Duodenal mucosa (tissue), 2 donors: ENCODE results near the gene KRTAP10-5.
"Not testable (repeated sequence)": the region's sequence is repeated elsewhere in the genome, so short reads cannot be mapped to it uniquely, and the experiment has no call there.

Experiments
- H3K27ac ChIP-seq: one replicate; pipeline ENCODE4 v1.7.0; 2013; ENCODE audit warnings: low read depth, low read length
- H3K27me3 ChIP-seq, 2 donors: one replicate each; pipeline ENCODE4 v1.7.0; 2013; ENCODE audit warnings: low read length in 2 of 2, control low read depth in 1 of 2; ENCODE audit not compliant: insufficient read depth in 2 of 2, control insufficient read depth in 1 of 2
- H3K36me3 ChIP-seq, 2 donors: one replicate each; pipeline ENCODE4 v1.7.0; 2013; ENCODE audit warnings: low read length in 2 of 2, control low read depth in 1 of 2; ENCODE audit not compliant: insufficient read depth in 2 of 2, control insufficient read depth in 1 of 2
- H3K4me1 ChIP-seq, 2 donors: one replicate each; pipeline ENCODE4 v1.7.0; 2013; ENCODE audit warnings: low read length in 2 of 2, control low read depth in 1 of 2; ENCODE audit not compliant: insufficient read depth in 2 of 2, control insufficient read depth in 1 of 2
- H3K4me3 ChIP-seq, 2 donors: one replicate each; pipeline ENCODE4 v1.7.0; 2013; ENCODE audit warnings: low read length in 2 of 2, low read depth in 1 of 2
- H3K9ac ChIP-seq, 2 donors: one replicate each; pipeline ENCODE4 v1.7.0; 2013; ENCODE audit warnings: low read length in 2 of 2, low read depth in 1 of 2
- H3K9me3 ChIP-seq, 2 donors: one replicate each; pipeline ENCODE4 v1.7.0; 2013; ENCODE audit warnings: low read length in 2 of 2, control low read depth in 1 of 2; ENCODE audit not compliant: control insufficient read depth in 1 of 2

KRTAP10-5 gene

DNA sequence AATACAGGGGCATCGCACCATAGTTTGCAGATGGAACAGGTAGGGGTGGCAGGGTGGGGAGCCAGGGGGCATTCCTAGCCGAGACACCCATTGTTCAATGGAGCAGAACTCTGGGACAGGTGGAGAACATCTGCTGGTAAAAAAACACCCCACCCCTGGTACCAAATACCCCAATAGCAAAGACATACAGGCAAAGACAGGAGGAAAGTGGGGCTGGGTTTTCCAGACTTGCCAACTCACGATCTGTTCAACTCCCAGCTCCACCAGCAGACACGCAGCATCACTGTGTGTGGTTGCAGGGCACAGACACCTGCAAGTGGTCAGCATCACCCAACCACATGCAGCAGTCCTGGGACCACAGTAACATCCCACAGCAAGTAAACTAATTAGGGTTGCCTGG is 31.1 kb upstream of the KRTAP10-5 start:
- Histone ChIP-seq H3K4me3 (no peak overlapping the region), H3K27ac (no peak overlapping the region), H3K27me3 (no peaks in the 10 kb centered on the region), H3K9me3 (peaks cover 5 to 7% of the 10 kb centered on the region in 2 donors), H3K9ac (no peak overlapping the region), H3K4me1 (no peaks in the 10 kb centered on the region), H3K36me3 (no peaks in the 10 kb centered on the region)

DNA sequence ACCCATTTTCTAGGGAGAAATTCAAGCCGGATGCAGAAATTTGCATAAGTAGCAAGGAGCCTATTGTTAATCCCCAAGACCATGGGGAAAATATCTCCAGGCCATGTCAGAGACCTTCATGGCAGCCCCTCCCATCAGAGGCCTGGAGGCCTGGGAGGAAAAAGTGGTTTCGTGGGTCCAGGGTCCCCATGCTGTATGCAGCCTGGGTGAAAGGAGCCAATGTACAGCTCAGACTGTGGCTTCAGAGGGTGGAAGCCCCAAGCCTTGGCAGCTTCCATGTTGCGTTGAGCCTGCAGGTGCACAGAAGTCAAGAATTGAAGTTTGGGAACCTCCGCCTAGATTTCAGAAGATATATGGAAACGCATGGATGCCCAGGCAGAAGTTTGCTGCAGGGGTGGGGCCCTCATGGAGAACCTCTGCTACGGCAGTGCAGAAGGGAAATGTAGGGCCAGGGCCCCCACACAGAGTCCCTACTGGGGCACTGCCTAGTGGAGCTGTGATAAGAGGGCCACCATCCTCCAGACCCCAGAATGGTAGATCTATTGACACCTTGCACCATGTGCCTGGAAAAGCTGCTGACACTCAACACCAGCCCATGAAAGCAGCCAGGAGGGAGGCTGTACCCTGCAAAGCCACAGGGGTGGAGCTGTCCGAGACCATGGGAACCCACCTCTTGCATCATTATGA is 29.9 kb upstream of the KRTAP10-5 start:
- H3K9me3 ChIP-seq, H3K4me3 ChIP-seq, H3K36me3 ChIP-seq, H3K4me1 ChIP-seq, H3K27ac ChIP-seq, H3K27me3 ChIP-seq, H3K9ac ChIP-seq: not testable (repeated sequence)

DNA sequence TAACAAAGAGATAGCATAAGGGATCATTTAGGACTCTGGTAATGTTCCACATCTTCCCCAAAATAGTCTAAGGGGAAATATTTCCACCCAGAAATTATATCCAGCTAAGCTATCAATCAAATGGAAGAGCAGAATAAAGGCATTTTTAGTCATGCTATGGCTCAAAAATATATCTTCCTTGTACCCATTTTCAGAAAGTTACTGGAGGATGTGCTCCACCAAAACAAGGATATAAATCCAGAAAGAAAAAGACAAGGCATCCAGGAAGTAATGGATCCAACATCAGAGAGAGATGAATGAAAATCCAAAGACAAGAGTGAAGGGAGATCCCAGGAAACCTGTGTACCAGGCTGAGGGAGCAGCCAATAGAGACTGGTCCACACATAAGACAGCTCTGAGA is 28.8 kb upstream of the KRTAP10-5 start:
- no peaks in the 10 kb centered on the region for H3K4me1 ChIP-seq
- no peak overlapping the region for H3K27ac ChIP-seq
- H3K36me3 ChIP-seq: no peaks in the 10 kb centered on the region
- H3K27me3 ChIP-seq: no peaks in the 10 kb centered on the region
- peaks cover 5 to 7% of the 10 kb centered on the region in 2 donors for H3K9me3 ChIP-seq
- no peak overlapping the region for H3K9ac ChIP-seq
- H3K4me3 ChIP-seq: no peak overlapping the region

DNA sequence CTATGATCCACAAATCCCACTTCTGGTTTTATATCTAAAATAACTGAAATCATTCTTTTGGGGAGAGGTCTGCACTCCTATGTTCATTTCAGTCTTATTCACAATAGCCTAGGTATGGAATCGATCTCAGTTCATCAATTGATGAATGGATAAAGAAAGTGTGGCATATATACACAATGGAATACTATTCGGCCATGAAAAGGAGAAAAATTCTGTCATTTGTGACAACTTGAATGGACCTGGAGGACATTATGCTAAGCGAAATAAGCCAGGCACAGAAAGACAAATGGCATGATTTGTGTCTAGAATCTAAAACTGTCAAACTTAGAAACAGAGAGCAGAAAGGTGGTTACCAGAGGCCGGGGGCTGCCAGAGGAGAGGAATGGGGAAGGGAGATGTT is 26.1 kb upstream of the KRTAP10-5 start:
- no peak overlapping the region for H3K4me3 ChIP-seq
- H3K36me3 ChIP-seq: no peaks in the 10 kb centered on the region
- no peaks in the 10 kb centered on the region for H3K4me1 ChIP-seq
- no peak overlapping the region for H3K9ac ChIP-seq
- H3K9me3 ChIP-seq: peaks cover 5 to 7% of the 10 kb centered on the region in 2 donors
- no peak overlapping the region for H3K27ac ChIP-seq
- peaks cover 5 to 7% of the 10 kb centered on the region in 2 donors for H3K27me3 ChIP-seq

DNA sequence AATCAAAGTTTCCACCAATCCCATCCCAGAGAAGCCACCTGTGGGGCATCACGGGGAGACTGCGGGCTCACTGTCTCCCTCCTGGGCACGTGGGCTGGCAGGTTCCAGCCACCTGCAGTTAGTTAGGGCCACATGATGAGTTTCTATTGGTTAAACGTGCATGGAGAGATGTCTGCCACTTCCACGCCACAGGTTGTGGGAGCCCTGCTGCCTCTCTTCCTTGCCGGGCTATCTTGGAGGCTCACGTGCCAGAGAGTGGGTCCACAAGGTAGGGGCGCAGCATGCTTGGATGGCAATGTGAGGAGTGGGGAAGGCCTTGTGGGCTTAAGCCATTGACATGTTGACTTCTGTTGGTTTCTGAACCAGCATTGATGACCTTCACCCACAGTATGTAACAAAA is 23.5 kb upstream of the KRTAP10-5 start:
- Histone ChIP-seq H3K4me1 (no peaks in the 10 kb centered on the region), H3K9me3 (no peaks in the 10 kb centered on the region), H3K27ac (no peak overlapping the region), H3K27me3 (peaks cover 5 to 21% of the 10 kb centered on the region in 2 donors), H3K9ac (no peak overlapping the region), H3K36me3 (no peaks in the 10 kb centered on the region), H3K4me3 (no peak overlapping the region)

DNA sequence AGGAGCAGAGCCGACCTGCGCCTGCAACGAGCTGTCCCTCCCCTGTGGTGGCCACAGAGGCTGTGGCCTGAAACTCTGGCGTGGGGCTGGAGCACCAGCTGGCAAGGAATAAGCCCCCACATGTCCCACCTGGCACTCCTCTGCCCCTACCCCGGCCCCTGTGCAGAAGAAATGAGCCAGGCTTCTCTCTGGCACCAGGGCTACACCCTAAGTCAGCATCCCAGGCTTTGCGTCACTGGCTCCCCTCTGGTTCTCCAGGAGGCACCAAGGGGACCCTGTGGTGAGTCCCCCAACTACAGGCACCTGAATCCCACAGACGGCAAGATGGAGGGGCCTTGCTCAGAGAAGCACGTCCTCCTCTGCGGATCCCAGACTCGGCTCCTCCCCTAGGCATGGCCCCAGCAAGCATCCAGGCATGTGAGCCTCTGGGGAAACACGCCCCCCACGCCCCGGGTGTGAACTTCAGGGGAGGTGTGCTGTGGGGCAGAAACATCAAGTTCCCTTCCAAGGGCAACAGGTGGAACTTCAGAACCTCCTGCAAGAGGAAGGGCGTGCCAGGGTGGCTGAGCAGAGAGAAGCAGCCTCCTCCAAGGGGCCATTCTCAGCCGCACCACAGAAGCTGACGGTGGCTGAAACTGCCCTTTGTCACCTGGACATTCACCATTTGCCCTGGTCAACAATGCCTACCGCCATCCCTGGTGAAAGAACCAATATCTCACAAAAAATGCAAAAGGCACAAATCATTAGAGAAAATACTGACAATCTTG is 22.9 kb upstream of the KRTAP10-5 start:
- no peak overlapping the region for H3K4me3 ChIP-seq
- H3K27me3 ChIP-seq: peaks cover 5 to 21% of the 10 kb centered on the region in 2 donors
- no peaks in the 10 kb centered on the region for H3K4me1 ChIP-seq
- H3K36me3 ChIP-seq: no peaks in the 10 kb centered on the region
- no peak overlapping the region for H3K27ac ChIP-seq
- H3K9ac ChIP-seq: no peak overlapping the region
- H3K9me3 ChIP-seq: no peaks in the 10 kb centered on the region

DNA sequence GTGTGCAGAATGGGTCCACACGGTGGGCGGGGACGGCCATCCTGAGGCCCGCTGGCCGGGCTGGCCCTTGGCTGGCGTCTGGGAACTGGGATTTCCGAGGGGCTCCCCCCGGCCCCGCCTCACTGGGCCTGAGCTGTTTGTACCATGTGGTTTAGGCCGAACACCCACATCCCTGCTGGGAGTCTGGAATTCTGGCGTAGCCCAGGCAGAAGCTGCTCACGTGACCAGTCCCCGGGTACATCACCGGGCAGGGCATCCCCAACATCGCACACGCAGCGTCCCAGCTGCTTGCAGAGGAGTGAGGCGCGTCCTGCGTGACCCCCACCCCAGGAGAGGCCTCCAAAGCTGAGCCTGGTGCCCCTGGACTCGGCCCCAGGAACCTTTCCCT is 22.1 kb upstream of the KRTAP10-5 start:
- H3K27me3 ChIP-seq: peaks cover 5 to 21% of the 10 kb centered on the region in 2 donors
- H3K4me1 ChIP-seq: no peaks in the 10 kb centered on the region
- H3K9ac ChIP-seq: no peak overlapping the region
- no peaks in the 10 kb centered on the region for H3K36me3 ChIP-seq
- no peak overlapping the region for H3K27ac ChIP-seq
- H3K9me3 ChIP-seq: no peaks in the 10 kb centered on the region
- H3K4me3 ChIP-seq: no peak overlapping the region

DNA sequence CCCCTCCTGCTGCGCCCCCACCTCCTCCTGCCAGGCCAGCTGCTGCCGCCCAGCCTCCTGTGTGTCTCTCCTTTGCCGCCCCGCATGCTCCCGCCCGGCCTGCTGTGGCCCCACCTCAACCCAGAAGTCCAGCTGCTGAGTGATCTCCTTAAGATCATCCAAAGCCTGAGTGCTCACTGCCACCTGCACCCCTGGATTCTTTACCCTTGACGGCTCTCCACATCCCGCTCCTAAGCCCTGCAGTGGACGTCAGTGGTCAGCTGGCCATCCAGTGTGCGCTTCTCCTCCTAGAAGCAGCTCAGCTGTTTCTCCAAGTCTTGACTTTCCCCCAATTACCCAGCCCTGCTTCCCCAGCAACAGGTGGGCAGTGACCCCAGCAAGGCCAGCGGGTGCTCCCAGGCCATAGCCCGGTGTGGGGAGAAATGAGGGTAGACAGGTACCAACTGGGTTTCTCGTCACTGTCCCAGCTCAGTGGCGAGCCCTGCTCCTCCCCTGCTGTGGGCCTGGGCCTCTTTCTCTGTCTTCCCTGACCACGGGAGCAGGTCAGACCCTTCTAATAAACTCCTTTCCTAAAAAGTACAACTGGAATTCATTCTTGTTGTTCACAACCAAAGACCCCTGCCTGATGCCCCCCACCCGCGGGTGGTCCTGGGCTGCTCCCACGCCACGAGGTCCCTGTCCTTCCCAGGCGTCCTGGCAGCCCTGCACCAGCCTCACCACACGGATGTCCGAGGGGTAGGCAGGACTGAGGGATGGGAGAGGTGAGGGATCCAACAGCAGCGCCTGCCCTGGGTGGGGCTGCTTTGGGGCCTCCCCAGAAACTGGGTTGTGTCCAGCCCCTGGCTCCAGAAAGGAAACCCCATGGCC is 21.4 kb upstream of the KRTAP10-5 start:
- Histone ChIP-seq H3K4me1 (no peaks in the 10 kb centered on the region), H3K9ac (no peak overlapping the region), H3K27ac (no peak overlapping the region), H3K27me3 (peaks cover 5 to 21% of the 10 kb centered on the region in 2 donors), H3K9me3 (no peaks in the 10 kb centered on the region), H3K4me3 (no peak overlapping the region), H3K36me3 (no peaks in the 10 kb centered on the region)

DNA sequence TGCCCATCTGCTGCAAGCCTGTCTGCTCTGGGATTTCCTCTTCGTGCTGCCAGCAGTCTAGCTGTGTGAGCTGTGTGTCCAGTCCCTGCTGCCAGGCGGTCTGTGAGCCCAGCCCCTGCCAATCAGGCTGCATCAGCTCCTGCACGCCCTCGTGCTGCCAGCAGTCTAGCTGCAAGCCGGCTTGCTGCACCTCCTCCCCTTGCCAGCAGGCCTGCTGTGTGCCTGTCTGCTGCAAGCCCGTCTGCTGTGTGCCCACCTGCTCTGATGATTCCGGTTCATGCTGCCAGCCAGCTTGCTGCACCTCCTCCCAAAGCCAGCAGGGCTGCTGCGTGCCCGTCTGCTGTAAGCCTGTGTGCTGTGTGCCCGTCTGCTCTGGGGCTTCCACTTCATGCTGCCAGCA is 20.7 kb upstream of the KRTAP10-5 start:
- not testable (repeated sequence) for H3K4me1 ChIP-seq, H3K27ac ChIP-seq, H3K4me3 ChIP-seq, H3K9ac ChIP-seq, H3K9me3 ChIP-seq, H3K36me3 ChIP-seq
- peaks cover 5 to 21% of the 10 kb centered on the region in 2 donors for H3K27me3 ChIP-seq
